Glomerular visceral epithelial cell (primary cell): Measurements from ENCODE around the gene TMEM150C.
A peak's percentile ranks its signal among the peaks of the same experiment; 100 is the strongest.
"Not testable (repeated sequence)": the region's sequence is repeated elsewhere in the genome, so short reads cannot be mapped to it uniquely, and the experiment has no call there.

Experiments
- DNase-seq: peaks from one replicate; pipeline ENCODE4 v3.0.0-alpha.2; 2016; ENCODE audit errors: extremely low spot score

The TMEM150C gene

GRCh38 chr4:82475931-82476330 is 85.9 kb downstream of the TMEM150C start:
- DNase-seq = not testable (repeated sequence)

- DNase-seq = no peak
These were observed 88.1 kb downstream of the TMEM150C start for GRCh38 chr4:82473621-82474164.

GRCh38 chr4:82473080-82473479 is 88.7 kb downstream of the TMEM150C start:
- not testable (repeated sequence) for DNase-seq

GRCh38 chr4:82469791-82470345 is 91.9 kb downstream of the TMEM150C start:
- peak; percentile 25 for DNase-seq

- DNase-seq = no peak
These were observed 94.3 kb downstream of the TMEM150C start for GRCh38 chr4:82467471-82467870.

GRCh38 chr4:82463221-82463620 is 98.6 kb downstream of the TMEM150C start:
- DNase-seq = no peak

- peak; percentile 86 for DNase-seq
These were observed 99.4 kb downstream of the TMEM150C start for GRCh38 chr4:82462415-82462831.

GRCh38 chr4:82461710-82462109 is 100.1 kb downstream of the TMEM150C start:
- no peak for DNase-seq

GRCh38 chr4:82458729-82459128 is 103.1 kb downstream of the TMEM150C start:
- no peak for DNase-seq

GRCh38 chr4:82457266-82457665 is 104.5 kb downstream of the TMEM150C start:
- DNase-seq = no peak

GRCh38 chr4:82452026-82452425 is 109.8 kb downstream of the TMEM150C start:
- DNase-seq = no peak

GRCh38 chr4:82450966-82451755 is 110.6 kb downstream of the TMEM150C start:
- no peak for DNase-seq

- DNase-seq = no peak
These were observed 113.9 kb downstream of the TMEM150C start for GRCh38 chr4:82447886-82448285.

- DNase-seq = no peak
These were observed 122.7 kb downstream of the TMEM150C start for GRCh38 chr4:82439088-82439487.

- peak; percentile 27 for DNase-seq
These were observed 124.3 kb downstream of the TMEM150C start for GRCh38 chr4:82437285-82438005.

GRCh38 chr4:82436780-82437179 is 125.0 kb downstream of the TMEM150C start:
- DNase-seq = no peak

- DNase-seq = no peak
These were observed 125.7 kb downstream of the TMEM150C start for GRCh38 chr4:82436130-82436529.

GRCh38 chr4:82434949-82435348 is 126.8 kb downstream of the TMEM150C start:
- no peak for DNase-seq

- DNase-seq = no peak
These were observed 128.0 kb downstream of the TMEM150C start for GRCh38 chr4:82433791-82434190.
